ENCODE data around the gene PIGZ. TPM values are rescaled to one million over a fixed set of nuclear protein-coding genes. Genes with fewer than 3 reads are reported as not detected.

Gene PIGZ
- total and polyA plus RNA-seq, 2 donors: 2.0 to 3.4 TPM

DNA sequence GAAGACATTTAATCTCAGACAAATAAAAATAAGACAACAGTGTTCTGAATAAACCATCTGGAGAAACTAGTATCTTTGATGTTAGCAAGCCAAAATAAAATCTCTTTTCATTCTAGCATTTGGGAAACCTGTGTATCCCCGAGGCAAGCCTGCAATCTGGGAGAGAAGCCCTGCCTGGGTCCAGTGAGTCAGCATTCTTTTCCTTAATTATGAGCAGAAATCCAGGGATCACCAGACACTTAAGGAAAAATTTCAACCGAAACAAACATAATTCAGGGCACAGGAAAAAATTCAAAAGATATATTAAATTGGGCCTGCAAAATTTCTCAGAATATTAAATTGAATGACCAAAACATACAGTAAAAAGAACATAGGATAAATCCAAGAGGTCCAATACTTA, 30.5 kb downstream of the PIGZ start:
- H3K4me3 ChIP-seq (ENCODE audit: low read length in 2 of 2): no peak overlapping the region
- no peaks in the 10 kb centered on the region for H3K27me3 ChIP-seq (ENCODE audit: control insufficient read depth in 2 of 2, insufficient read depth in 1 of 2, low read length in 1 of 2)
- no peaks in the 10 kb centered on the region for H3K9me3 ChIP-seq (ENCODE audit: control insufficient read depth in 2 of 2, insufficient read depth in 1 of 2, low read length in 1 of 2)
- H3K36me3 ChIP-seq (ENCODE audit: control insufficient read depth in 2 of 2, insufficient read depth in 2 of 2, low read length in 1 of 2): peaks cover 37 to 58% of the 10 kb centered on the region in 2 donors
- peak overlapping the region; percentile 27 to 38 for H3K27ac ChIP-seq (ENCODE audit: low read depth in 1 of 2, low read length in 1 of 2)
- WGBS: 83% methylated on average over 2 of the region's 2 CpGs
- no peak for DNase-seq (ENCODE audit: low read depth in 6 of 9, low spot score in 9 of 9)
- H3K4me1 ChIP-seq (ENCODE audit: control insufficient read depth in 2 of 2, insufficient read depth in 2 of 2, low read length in 2 of 2): peaks cover 30 to 37% of the 10 kb centered on the region in 2 donors

DNA sequence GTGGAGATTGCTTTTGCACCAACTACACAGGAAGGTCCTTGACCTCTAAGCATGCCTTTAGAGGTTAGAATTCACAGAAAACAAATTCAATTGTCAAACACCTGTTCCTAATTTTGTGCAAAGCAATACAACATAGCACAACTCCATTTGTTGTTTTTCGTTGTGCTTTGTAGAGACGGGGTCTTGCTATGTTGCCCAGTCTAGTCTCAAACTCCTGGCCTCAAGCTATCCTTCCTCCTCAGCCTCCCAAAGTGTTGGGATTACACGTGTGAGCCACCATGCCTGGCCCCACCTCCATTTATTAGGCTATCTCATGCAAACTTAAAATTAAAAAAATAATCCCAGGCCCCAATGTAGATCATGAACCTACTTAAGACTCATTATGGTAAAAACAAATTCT, 32.3 kb downstream of the PIGZ start:
- Histone ChIP-seq H3K27ac (ENCODE audit: low read depth in 1 of 2, low read length in 1 of 2) (no peak overlapping the region), H3K36me3 (ENCODE audit: control insufficient read depth in 2 of 2, insufficient read depth in 2 of 2, low read length in 1 of 2) (peaks cover 50 to 73% of the 10 kb centered on the region in 2 donors), H3K4me3 (ENCODE audit: low read length in 2 of 2) (no peak overlapping the region), H3K4me1 (ENCODE audit: control insufficient read depth in 2 of 2, insufficient read depth in 2 of 2, low read length in 2 of 2) (peaks cover 28 to 34% of the 10 kb centered on the region in 2 donors), H3K27me3 (ENCODE audit: control insufficient read depth in 2 of 2, insufficient read depth in 1 of 2, low read length in 1 of 2) (no peaks in the 10 kb centered on the region), H3K9me3 (ENCODE audit: control insufficient read depth in 2 of 2, insufficient read depth in 1 of 2, low read length in 1 of 2) (no peaks in the 10 kb centered on the region)
- no peak for DNase-seq (ENCODE audit: low read depth in 6 of 9, low spot score in 9 of 9)
- WGBS: 96% methylated on average over 3 of the region's 3 CpGs

DNA sequence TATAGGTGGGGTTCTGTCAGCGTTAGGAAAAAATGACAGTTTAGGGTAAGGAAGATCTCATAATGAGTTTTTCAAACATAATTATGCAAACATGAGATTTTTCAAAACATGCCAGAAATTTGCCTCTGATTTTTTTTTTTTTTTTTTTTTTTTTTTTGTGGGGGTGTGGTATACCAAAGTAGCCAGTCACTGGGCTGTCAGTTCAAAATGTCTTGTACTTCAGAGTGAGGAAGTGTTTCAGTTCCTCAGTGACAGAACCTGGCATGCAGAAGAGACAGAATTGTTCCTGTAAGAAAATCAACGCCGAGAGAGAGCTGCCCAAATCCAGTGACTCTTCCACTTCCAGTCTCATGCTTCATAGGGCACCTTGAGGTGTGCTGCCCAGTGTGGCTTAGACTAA, 36.0 kb downstream of the PIGZ start:
- peaks cover 62 to 88% of the 10 kb centered on the region in 2 donors for H3K36me3 ChIP-seq (ENCODE audit: control insufficient read depth in 2 of 2, insufficient read depth in 2 of 2, low read length in 1 of 2)
- no peaks in the 10 kb centered on the region for H3K27me3 ChIP-seq (ENCODE audit: control insufficient read depth in 2 of 2, insufficient read depth in 1 of 2, low read length in 1 of 2)
- WGBS: 95% methylated on average over 3 of the region's 3 CpGs
- H3K27ac ChIP-seq (ENCODE audit: low read depth in 1 of 2, low read length in 1 of 2): no peak overlapping the region
- H3K9me3 ChIP-seq (ENCODE audit: control insufficient read depth in 2 of 2, insufficient read depth in 1 of 2, low read length in 1 of 2): no peaks in the 10 kb centered on the region
- peaks cover 7 to 9% of the 10 kb centered on the region in 2 donors for H3K4me1 ChIP-seq (ENCODE audit: control insufficient read depth in 2 of 2, insufficient read depth in 2 of 2, low read length in 2 of 2)
- no peak overlapping the region for H3K4me3 ChIP-seq (ENCODE audit: low read length in 2 of 2)
- DNase-seq (ENCODE audit: low read depth in 6 of 9, low spot score in 9 of 9): no peak

DNA sequence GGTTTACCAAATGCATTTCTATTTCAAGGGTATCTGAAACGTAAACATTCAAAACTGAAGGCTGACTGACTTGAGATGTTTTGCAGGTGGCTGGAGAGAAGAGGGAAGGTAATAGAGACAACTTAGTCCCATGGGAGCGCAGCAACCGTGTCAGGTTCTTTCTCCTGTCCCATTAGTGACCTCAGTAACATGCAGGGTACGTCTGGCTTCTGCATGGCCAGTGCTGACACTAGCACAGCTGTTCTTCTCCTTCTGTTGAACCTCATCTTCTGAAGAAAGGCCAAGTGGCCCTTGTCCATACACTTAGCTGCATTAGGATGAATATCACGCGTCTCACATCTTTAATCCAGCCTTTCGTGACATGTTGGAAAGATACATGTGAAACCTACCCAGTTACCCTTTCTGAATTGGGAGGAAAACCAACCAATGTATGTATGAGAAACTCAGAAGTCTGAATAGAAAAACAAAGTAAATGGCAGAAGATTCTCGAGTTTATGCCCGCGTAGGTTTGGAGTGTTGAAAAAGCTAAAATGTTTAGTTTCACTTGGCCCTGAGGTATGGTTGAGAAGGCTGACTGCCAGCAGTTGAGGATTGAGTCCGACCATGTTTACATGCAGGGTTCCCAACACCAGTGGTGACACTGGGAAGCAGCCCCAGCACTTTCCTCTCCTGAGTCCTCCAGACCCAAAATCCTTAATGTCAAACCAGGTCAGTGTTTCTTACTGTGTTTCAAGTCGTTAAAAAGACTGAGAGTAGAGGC, 36.6 kb downstream of the PIGZ start:
- no peak for DNase-seq (ENCODE audit: low read depth in 6 of 9, low spot score in 9 of 9)
- H3K4me1 ChIP-seq (ENCODE audit: control insufficient read depth in 2 of 2, insufficient read depth in 2 of 2, low read length in 2 of 2): peaks cover 9 to 11% of the 10 kb centered on the region in 2 donors
- no peaks in the 10 kb centered on the region for H3K27me3 ChIP-seq (ENCODE audit: control insufficient read depth in 2 of 2, insufficient read depth in 1 of 2, low read length in 1 of 2)
- H3K4me3 ChIP-seq (ENCODE audit: low read length in 2 of 2): no peak overlapping the region
- peaks cover 56 to 84% of the 10 kb centered on the region in 2 donors for H3K36me3 ChIP-seq (ENCODE audit: control insufficient read depth in 2 of 2, insufficient read depth in 2 of 2, low read length in 1 of 2)
- H3K27ac ChIP-seq (ENCODE audit: low read depth in 1 of 2, low read length in 1 of 2): no peak overlapping the region
- no peaks in the 10 kb centered on the region for H3K9me3 ChIP-seq (ENCODE audit: control insufficient read depth in 2 of 2, insufficient read depth in 1 of 2, low read length in 1 of 2)
- 97% methylated on average over 12 of the region's 12 CpGs for WGBS

DNA sequence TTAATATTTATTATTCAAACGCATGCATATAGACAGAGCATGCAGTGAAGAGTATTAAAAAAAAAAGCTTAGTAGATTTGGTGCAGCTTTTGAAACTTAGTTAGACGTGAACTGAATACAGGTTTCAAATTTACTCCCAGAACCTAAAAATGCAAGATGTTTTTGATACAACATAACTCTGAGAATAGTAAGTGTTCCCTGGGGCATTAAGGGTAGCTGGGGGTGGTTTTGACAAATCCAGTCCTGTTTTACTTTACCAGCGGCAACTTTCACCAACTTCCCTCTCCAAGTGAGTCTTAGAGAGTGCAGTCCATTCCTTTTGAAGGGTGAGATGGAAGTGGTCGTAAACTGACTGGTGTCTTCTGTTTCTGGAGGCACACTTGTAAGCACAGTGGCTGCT, 37.5 kb downstream of the PIGZ start:
- no peaks in the 10 kb centered on the region for H3K9me3 ChIP-seq (ENCODE audit: control insufficient read depth in 2 of 2, insufficient read depth in 1 of 2, low read length in 1 of 2)
- no peaks in the 10 kb centered on the region for H3K27me3 ChIP-seq (ENCODE audit: control insufficient read depth in 2 of 2, insufficient read depth in 1 of 2, low read length in 1 of 2)
- H3K36me3 ChIP-seq (ENCODE audit: control insufficient read depth in 2 of 2, insufficient read depth in 2 of 2, low read length in 1 of 2): peaks cover 50 to 78% of the 10 kb centered on the region in 2 donors
- no peak overlapping the region for H3K27ac ChIP-seq (ENCODE audit: low read depth in 1 of 2, low read length in 1 of 2)
- WGBS: 97% methylated on average over 4 of the region's 4 CpGs
- H3K4me1 ChIP-seq (ENCODE audit: control insufficient read depth in 2 of 2, insufficient read depth in 2 of 2, low read length in 2 of 2): peaks cover 13 to 15% of the 10 kb centered on the region in 2 donors
- DNase-seq (ENCODE audit: low read depth in 6 of 9, low spot score in 9 of 9): no peak
- no peak overlapping the region for H3K4me3 ChIP-seq (ENCODE audit: low read length in 2 of 2)

DNA sequence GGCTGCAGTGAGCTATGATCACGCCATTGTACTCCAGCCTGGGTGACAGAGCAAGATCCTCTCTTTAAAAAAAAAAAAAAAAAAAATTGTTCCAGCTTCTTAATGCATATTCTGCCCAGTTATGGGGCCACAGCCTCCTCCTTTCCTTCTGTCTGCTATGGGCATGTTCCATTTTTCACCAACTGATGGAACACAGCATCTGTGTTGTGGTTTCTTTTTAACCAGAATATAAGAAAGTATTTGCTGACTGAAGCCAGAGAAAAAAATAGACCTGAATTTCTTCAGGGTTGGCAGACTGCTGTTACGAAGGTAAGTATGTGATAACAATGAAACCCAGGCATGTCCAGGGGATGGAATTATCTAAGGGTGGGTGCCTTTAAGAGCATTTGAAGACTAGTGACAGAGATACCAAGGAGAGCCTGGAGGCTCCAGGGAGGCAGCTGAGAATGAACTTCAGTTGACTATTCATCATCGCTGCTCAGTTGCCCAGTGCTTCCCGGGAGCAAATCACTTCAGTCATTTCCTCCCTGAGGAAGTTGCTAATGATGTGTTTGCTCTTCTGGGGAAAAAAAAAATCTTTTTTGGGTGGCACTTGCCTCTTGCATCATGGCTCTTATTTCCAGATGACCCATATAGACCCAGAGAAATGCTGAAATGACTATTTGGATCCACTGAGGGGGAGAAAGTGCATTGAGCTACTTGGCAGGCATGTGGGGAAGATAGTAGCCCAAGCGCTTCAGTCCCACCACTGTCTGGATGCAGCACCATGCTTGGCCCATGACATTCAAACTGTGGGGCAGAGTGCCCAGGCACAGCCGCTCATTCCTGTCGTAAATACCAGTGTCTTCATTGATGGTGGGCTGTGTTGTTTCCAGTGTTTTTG, 40.8 kb downstream of the PIGZ start:
- Histone ChIP-seq H3K27ac (ENCODE audit: low read depth in 1 of 2, low read length in 1 of 2) (no peak overlapping the region), H3K36me3 (ENCODE audit: control insufficient read depth in 2 of 2, insufficient read depth in 2 of 2, low read length in 1 of 2) (peaks cover 32 to 58% of the 10 kb centered on the region in 2 donors), H3K4me1 (ENCODE audit: control insufficient read depth in 2 of 2, insufficient read depth in 2 of 2, low read length in 2 of 2) (peaks cover 13 to 15% of the 10 kb centered on the region in 2 donors), H3K27me3 (ENCODE audit: control insufficient read depth in 2 of 2, insufficient read depth in 1 of 2, low read length in 1 of 2) (no peaks in the 10 kb centered on the region), H3K9me3 (ENCODE audit: control insufficient read depth in 2 of 2, insufficient read depth in 1 of 2, low read length in 1 of 2) (no peaks in the 10 kb centered on the region), H3K4me3 (ENCODE audit: low read length in 2 of 2) (no peak overlapping the region)
- WGBS: 81% methylated on average over 7 of the region's 7 CpGs
- DNase-seq (ENCODE audit: low read depth in 6 of 9, low spot score in 9 of 9): peak in 1 of 9 donors; percentile 36

DNA sequence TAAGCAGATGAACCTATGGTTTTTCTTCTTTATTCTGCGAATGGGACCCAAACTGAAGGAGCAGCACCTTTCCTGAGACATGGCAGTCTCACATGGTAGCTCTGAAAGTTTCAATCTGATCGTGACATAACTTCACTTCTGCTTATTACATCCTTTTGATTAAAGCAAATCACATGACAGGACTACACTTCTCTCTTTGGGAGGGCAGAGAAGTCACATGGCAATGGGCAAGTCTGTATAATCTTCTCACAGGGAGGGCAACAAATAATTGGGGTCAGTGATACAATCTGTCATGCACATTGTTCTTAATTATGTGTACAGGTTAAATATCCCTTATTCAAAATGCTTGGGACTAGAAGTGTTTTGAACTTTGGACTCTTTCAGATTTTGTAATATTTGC, 47.9 kb downstream of the PIGZ start:
- H3K27ac ChIP-seq (ENCODE audit: low read depth in 1 of 2, low read length in 1 of 2): no peak overlapping the region
- H3K4me3 ChIP-seq (ENCODE audit: low read length in 2 of 2): no peak overlapping the region
- no peaks in the 10 kb centered on the region for H3K4me1 ChIP-seq (ENCODE audit: control insufficient read depth in 2 of 2, insufficient read depth in 2 of 2, low read length in 2 of 2)

DNA sequence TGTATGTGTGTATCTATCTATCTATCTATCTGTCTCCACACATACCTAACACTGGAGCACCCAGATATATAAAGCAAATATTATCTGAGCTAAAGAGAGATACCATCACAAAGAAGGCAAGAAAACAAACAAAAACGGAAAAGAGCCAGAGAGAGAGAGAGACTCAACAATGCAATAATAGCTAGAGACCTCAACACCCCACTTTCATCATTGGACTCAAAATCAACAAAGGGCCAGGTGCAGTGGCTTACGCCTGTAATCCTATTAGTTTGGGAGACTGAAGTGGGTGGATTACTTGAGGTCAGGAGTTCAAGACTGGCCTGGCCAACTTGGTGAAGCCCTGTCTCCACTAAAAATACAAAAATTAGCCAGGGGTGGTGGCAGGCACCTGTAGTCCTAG, 49.7 kb downstream of the PIGZ start:
- no peaks in the 10 kb centered on the region for H3K27me3 ChIP-seq (ENCODE audit: control insufficient read depth in 2 of 2, insufficient read depth in 1 of 2, low read length in 1 of 2)
- H3K9me3 ChIP-seq (ENCODE audit: control insufficient read depth in 2 of 2, insufficient read depth in 1 of 2, low read length in 1 of 2): peaks cover 0 to 4% of the 10 kb centered on the region in 2 donors
- H3K4me3 ChIP-seq (ENCODE audit: low read length in 2 of 2): no peak overlapping the region
- WGBS: 97% methylated on average over 2 of the region's 2 CpGs
- no peak for DNase-seq (ENCODE audit: low read depth in 6 of 9, low spot score in 9 of 9)
- peaks cover 20 to 24% of the 10 kb centered on the region in 2 donors for H3K36me3 ChIP-seq (ENCODE audit: control insufficient read depth in 2 of 2, insufficient read depth in 2 of 2, low read length in 1 of 2)
- no peaks in the 10 kb centered on the region for H3K4me1 ChIP-seq (ENCODE audit: control insufficient read depth in 2 of 2, insufficient read depth in 2 of 2, low read length in 2 of 2)
- no peak overlapping the region for H3K27ac ChIP-seq (ENCODE audit: low read depth in 1 of 2, low read length in 1 of 2)

More for the DNA sequence above, 47.9 kb downstream of the PIGZ start:
- peaks cover 11 to 17% of the 10 kb centered on the region in 2 donors for H3K36me3 ChIP-seq (ENCODE audit: control insufficient read depth in 2 of 2, insufficient read depth in 2 of 2, low read length in 1 of 2)
- H3K9me3 ChIP-seq (ENCODE audit: control insufficient read depth in 2 of 2, insufficient read depth in 1 of 2, low read length in 1 of 2): peaks cover 0 to 4% of the 10 kb centered on the region in 2 donors
- no peak for DNase-seq (ENCODE audit: low read depth in 6 of 9, low spot score in 9 of 9)
- H3K27me3 ChIP-seq (ENCODE audit: control insufficient read depth in 2 of 2, insufficient read depth in 1 of 2, low read length in 1 of 2): no peaks in the 10 kb centered on the region
- WGBS: 65% methylated on average over 2 of the region's 2 CpGs

DNA sequence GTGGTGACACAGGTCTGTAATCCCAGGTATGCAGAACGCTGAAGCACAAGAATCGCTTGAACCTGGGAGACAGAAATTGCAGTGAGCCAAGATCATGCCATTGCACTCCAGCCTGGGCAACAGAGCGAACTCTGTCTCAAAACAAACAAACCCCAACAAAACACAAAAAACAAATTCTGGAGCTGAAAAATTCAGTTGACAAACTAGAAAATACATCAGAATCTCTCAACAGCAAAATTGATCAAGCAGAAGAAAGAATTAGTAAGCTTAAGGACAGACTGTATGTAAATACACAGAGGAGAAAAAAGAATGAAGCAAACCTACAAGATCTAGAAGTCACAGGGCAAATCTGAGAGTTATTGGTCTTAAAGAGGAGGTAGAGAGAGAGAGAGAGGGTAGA, 51.6 kb downstream of the PIGZ start:
- Histone ChIP-seq H3K4me1 (ENCODE audit: control insufficient read depth in 2 of 2, insufficient read depth in 2 of 2, low read length in 2 of 2) (no peaks in the 10 kb centered on the region), H3K36me3 (ENCODE audit: control insufficient read depth in 2 of 2, insufficient read depth in 2 of 2, low read length in 1 of 2) (peaks cover 13 to 15% of the 10 kb centered on the region in 2 donors), H3K4me3 (ENCODE audit: low read length in 2 of 2) (no peak overlapping the region), H3K27me3 (ENCODE audit: control insufficient read depth in 2 of 2, insufficient read depth in 1 of 2, low read length in 1 of 2) (no peaks in the 10 kb centered on the region), H3K9me3 (ENCODE audit: control insufficient read depth in 2 of 2, insufficient read depth in 1 of 2, low read length in 1 of 2) (peaks cover 0 to 4% of the 10 kb centered on the region in 2 donors), H3K27ac (ENCODE audit: low read depth in 1 of 2, low read length in 1 of 2) (no peak overlapping the region)
- 98% methylated on average over 3 of the region's 3 CpGs for WGBS
- DNase-seq (ENCODE audit: low read depth in 6 of 9, low spot score in 9 of 9): no peak
